PC-9 (cell line): ENCODE results near the gene ATP2B2. TPM values are rescaled to one million over a fixed set of nuclear protein-coding genes. Genes with fewer than 3 reads are reported as not detected.

Source experiments
- Bru-seq: library from RNA; stranded (reverse); fragments of 400-500 nt; gene quantifications from one replicate; lab custom pipeline; 2021; lab: Mats Ljungman, UMichigan
- BruChase-seq, 2 experiments: library from RNA; stranded (reverse); fragments of 400-500 nt; gene quantifications; one replicate each; lab custom pipeline; 2021; lab: Mats Ljungman, UMichigan
- BruUV-seq: library from RNA; stranded (reverse); fragments of 400-500 nt; replicated peaks from 2 replicates; lab custom pipeline; 2021; lab: Mats Ljungman, UMichigan
- CTCF ChIA-PET: fragments of 300-600 bp; sonication (Branson Sonifier 250); formaldehyde crosslinking; loops from one replicate; lab custom pipeline; 2022; ENCODE audit warnings: antibody characterized with exemption; lab: Charles Lee
- POLR2A ChIA-PET: fragments of 300-600 bp; sonication (Branson Sonifier 250); formaldehyde crosslinking; loops from one replicate; lab custom pipeline; 2022; ENCODE audit warnings: antibody characterized with exemption; ENCODE audit not compliant: unreplicated experiment; lab: Charles Lee
- DNase-seq, 2 experiments: peaks; one replicate each; pipeline versions ENCODE4 v3.0.0 to v3.0.0-alpha.2; 2015 to 2022; ENCODE audit warnings: mixed read lengths in 1 of 2
- H2AFZ ChIP-seq: fragments of 200-600 bp; sonication (generic); 2 replicates; pipeline ENCODE4 v1.8.1; 2017; ENCODE audit warnings: antibody characterized with exemption
- H3F3A ChIP-seq: fragments of 200-600 bp; sonication (generic); 2 replicates; pipeline ENCODE4 v1.8.1; 2017; ENCODE audit warnings: antibody characterized with exemption, mild to moderate bottlenecking, low read depth; ENCODE audit not compliant: insufficient read depth
- H3K27ac ChIP-seq: fragments of 200-600 bp; sonication (generic); 2 replicates; pipeline ENCODE4 v1.6.1; 2016; ENCODE audit warnings: mixed run types
- H3K27me3 ChIP-seq: fragments of 200-600 bp; sonication (generic); 2 replicates; pipeline ENCODE4 v1.6.1; 2016; ENCODE audit warnings: low read depth, mixed run types; ENCODE audit not compliant: insufficient read depth
- H3K36me3 ChIP-seq: fragments of 200-600 bp; sonication (generic); 2 replicates; pipeline ENCODE4 v1.6.1; 2016; ENCODE audit warnings: low read depth, mixed run types
- H3K4me1 ChIP-seq: fragments of 200-600 bp; sonication (generic); replicated peaks from 2 replicates; pipeline ENCODE4 v1.6.1; 2016; ENCODE audit warnings: mixed run types; ENCODE audit not compliant: insufficient read depth
- H3K4me2 ChIP-seq: fragments of 200-600 bp; sonication (generic); 2 replicates; pipeline ENCODE4 v1.6.1; 2017; ENCODE audit warnings: mixed run types
- H3K4me3 ChIP-seq: fragments of 200-600 bp; sonication (generic); 2 replicates; pipeline ENCODE4 v1.6.1; 2016; ENCODE audit warnings: mixed run types
- H3K79me2 ChIP-seq: fragments of 200-600 bp; sonication (generic); 2 replicates; pipeline ENCODE4 v1.6.1; 2017; ENCODE audit warnings: low read depth, mixed run types
- H3K9me2 ChIP-seq: fragments of 200-600 bp; sonication (generic); 2 replicates; pipeline ENCODE4 v1.8.1; 2017; ENCODE audit warnings: mild to moderate bottlenecking; ENCODE audit not compliant: insufficient read depth
- H3K9me3 ChIP-seq: fragments of 200-600 bp; sonication (generic); 2 replicates; pipeline ENCODE4 v1.8.1; 2016; ENCODE audit warnings: low read depth; ENCODE audit not compliant: insufficient read depth
- H4K20me1 ChIP-seq: fragments of 200-600 bp; sonication (generic); 2 replicates; pipeline ENCODE4 v1.8.1; 2017; ENCODE audit not compliant: insufficient read depth
- EZH2 ChIP-seq: fragments of 200-600 bp; sonication (generic); IDR thresholded peaks from 2 replicates; pipeline ENCODE4 v1.8.0; 2017; ENCODE audit warnings: antibody characterized with exemption, low read depth
- intact Hi-C: fragments of 100-400 bp; cut with micrococcal nuclease; formaldehyde crosslinking; loops from one replicate; pipeline ENCODE4 v1.10.0; 2022; ENCODE audit not compliant: unreplicated experiment
- long read RNA-seq: library from polyadenylated mRNA; stranded (forward); transcript quantifications from one replicate; pipeline ENCODE4 v2.0.0, GENCODE V29; 2022
- total RNA-seq: library from RNA; stranded (reverse); gene quantifications from 2 replicates; pipeline ENCODE4 v1.2.3, GENCODE V29; 2021
- TF ChIP-seq, protein P1 (sequence below): fragments of 200-600 bp; sonication (generic); conservative IDR thresholded peaks from 2 replicates; pipeline ENCODE4 v1.6.1; 2017; ENCODE audit warnings: mixed run types, antibody characterized with exemption, mild to moderate bottlenecking, moderate library complexity

The ATP2B2 gene
- total RNA-seq (not detected in 2 replicates), Bru-seq, nascent RNA (not detected), BruChase-seq, experiment 1, labeled RNA remaining after a 2-hour chase (not detected), BruChase-seq, experiment 2, labeled RNA remaining after a 6-hour chase (not detected)
- long read RNA-seq: 0 reads

DNA sequence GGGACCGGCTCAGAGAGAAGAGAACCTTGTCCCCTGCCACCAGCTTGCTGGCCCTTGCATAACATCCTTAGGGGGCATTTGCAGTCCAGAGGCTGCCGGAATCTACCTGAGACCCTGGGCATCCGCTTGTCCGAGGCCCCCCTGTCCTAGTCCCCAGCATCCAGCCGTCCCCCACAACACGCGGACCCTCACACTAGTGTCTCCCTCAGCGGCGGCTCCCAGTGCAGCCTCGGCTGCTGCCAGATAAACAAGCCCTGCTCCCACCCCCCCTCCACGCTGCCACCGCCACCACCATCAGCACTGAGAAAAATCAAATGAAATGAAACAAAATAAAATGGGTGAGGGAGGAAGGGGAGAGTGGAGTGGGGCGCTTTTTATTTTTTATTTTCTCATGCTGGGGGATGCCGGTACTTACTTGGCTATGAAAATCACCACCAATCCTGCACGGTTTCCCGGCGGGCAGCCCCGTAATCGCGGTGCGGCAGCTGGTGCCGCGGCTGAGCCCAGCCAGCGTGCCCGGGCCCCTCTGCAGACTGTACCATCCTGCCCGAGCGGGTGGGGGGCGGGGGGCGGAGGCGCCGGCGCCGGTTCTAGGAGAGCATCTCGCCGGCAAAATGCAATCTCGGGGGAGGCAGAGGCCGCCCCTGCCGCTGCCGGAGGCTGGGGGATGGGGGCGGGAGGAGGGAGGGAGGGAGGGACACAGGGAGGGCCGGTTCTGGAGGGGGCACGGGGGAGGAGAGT, at the start of gene ATP2B2:
Gene ATP2B2 (minus strand): TSS at position 537 of the 741 bp plus-strand sequence. CDS start 56,043 bp downstream, outside the sequence.
- peaks cover 93% of the 10 kb centered on the region for H3K27me3 ChIP-seq
- CTCF ChIA-PET: no interaction called here
- H3K4me1 ChIP-seq: no peaks in the 10 kb centered on the region
- H2AFZ ChIP-seq: no peak within 1 kb of the TSS
- POLR2A ChIA-PET: no interaction called here
- no peak for DNase-seq
- intact Hi-C loops: no loop called here
- H3K9me2 ChIP-seq: no peaks in the 10 kb centered on the region
- H3K4me3 ChIP-seq: no peak within 1 kb of the TSS
- no TSS peak for BruUV-seq
- H3K27ac ChIP-seq: no peak within 1 kb of the TSS
- H4K20me1 ChIP-seq: no peaks in the 10 kb centered on the region; the same call in 1 of the 2 replicates
- H3K36me3 ChIP-seq: no peaks in the 10 kb centered on the region
- H3K9me3 ChIP-seq: no peaks in the 10 kb centered on the region
- no peaks in the 10 kb centered on the region for H3K79me2 ChIP-seq
- TF ChIP-seq, protein P1, sequence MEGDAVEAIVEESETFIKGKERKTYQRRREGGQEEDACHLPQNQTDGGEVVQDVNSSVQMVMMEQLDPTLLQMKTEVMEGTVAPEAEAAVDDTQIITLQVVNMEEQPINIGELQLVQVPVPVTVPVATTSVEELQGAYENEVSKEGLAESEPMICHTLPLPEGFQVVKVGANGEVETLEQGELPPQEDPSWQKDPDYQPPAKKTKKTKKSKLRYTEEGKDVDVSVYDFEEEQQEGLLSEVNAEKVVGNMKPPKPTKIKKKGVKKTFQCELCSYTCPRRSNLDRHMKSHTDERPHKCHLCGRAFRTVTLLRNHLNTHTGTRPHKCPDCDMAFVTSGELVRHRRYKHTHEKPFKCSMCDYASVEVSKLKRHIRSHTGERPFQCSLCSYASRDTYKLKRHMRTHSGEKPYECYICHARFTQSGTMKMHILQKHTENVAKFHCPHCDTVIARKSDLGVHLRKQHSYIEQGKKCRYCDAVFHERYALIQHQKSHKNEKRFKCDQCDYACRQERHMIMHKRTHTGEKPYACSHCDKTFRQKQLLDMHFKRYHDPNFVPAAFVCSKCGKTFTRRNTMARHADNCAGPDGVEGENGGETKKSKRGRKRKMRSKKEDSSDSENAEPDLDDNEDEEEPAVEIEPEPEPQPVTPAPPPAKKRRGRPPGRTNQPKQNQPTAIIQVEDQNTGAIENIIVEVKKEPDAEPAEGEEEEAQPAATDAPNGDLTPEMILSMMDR: no peak
- peak; percentile 91 for TF ChIP-seq EZH2
- no peaks in the 10 kb centered on the region for H3F3A ChIP-seq
- H3K4me2 ChIP-seq: no peak within 1 kb of the TSS

DNA sequence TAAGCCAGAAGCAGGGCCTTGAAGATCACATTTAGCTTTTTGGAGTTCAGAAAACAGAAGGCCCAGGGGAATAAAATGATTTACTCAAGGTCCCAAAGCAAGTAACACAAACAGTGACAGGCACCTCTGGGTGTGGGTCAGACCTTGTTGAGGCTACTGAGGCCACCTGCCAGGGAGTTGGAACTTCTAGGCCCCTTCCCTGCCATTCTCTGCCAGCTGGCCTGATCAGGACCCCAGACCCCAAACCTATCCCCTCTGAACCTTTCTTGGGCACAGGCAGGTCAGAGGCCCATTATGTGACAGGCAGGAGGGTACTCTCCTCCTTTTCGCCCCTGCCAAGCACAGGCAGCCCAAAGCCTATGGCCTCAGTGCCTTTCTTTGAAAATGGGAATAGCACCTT, 49.4 kb upstream of the ATP2B2 start:
- H3K4me3 ChIP-seq: no peak overlapping the region
- H3K9me3 ChIP-seq: no peaks in the 10 kb centered on the region
- H3K27ac ChIP-seq: no peak overlapping the region
- TF ChIP-seq, protein P1: no peak
- no peak for TF ChIP-seq EZH2
- no peaks in the 10 kb centered on the region for H3K79me2 ChIP-seq
- POLR2A ChIA-PET: no interaction called here
- H3K4me2 ChIP-seq: no peak overlapping the region
- H3K4me1 ChIP-seq: no peaks in the 10 kb centered on the region
- no peaks in the 10 kb centered on the region for H4K20me1 ChIP-seq
- no peaks in the 10 kb centered on the region for H3K9me2 ChIP-seq
- no TSS peak for BruUV-seq
- CTCF ChIA-PET: no interaction called here
- H3F3A ChIP-seq: no peaks in the 10 kb centered on the region
- no peak overlapping the region for H2AFZ ChIP-seq
- H3K36me3 ChIP-seq: no peaks in the 10 kb centered on the region
- no peak for DNase-seq
- H3K27me3 ChIP-seq: peaks cover 92% of the 10 kb centered on the region
- intact Hi-C loops: no loop called here

DNA sequence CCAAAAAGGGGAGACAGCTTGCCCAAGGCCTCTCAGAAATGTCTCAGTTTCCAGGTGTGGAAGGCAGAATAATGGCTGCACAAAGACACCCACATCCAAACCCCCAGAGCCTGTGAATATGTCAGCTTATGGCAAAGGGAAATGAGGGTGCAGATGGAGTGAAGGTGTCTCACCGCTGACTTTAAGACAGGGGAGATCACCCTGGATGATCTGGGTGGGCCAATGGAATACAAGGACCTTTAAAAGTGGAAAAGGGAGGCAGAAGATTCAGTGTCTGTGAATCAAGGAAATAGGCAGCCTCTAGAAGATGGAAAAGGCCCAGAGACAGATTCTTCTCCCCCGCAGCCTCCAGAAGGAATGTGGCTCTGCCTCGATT, 48.8 kb upstream of the ATP2B2 start:
- H3K9me2 ChIP-seq: no peaks in the 10 kb centered on the region
- intact Hi-C loops: no loop called here
- H3K27me3 ChIP-seq: peaks cover 92% of the 10 kb centered on the region
- no peaks in the 10 kb centered on the region for H4K20me1 ChIP-seq
- H3K4me3 ChIP-seq: no peak overlapping the region
- BruUV-seq: no TSS peak
- H3K4me2 ChIP-seq: no peak overlapping the region
- H3K27ac ChIP-seq: no peak overlapping the region
- no peaks in the 10 kb centered on the region for H3K36me3 ChIP-seq
- ChIA-PET CTCF (no interaction called here), POLR2A (no interaction called here)
- H3F3A ChIP-seq: no peaks in the 10 kb centered on the region
- no peak overlapping the region for H2AFZ ChIP-seq
- no peaks in the 10 kb centered on the region for H3K9me3 ChIP-seq
- TF ChIP-seq EZH2: no peak
- TF ChIP-seq, protein P1: no peak
- H3K79me2 ChIP-seq: no peaks in the 10 kb centered on the region
- no peaks in the 10 kb centered on the region for H3K4me1 ChIP-seq
- DNase-seq: no peak
